GM21447 (cell line): ENCODE data around the gene HMGN3.

ENCODE experiments used
- ATAC-seq: cut with Tn5 transposase; IDR thresholded peaks from one replicate; pipeline ENCODE4 v1.9.1; 2021; ENCODE audit not compliant: unreplicated experiment

HMGN3 gene

GRCh38 chr6:79188107-79188506, 46.4 kb downstream of the HMGN3 start:
- ATAC-seq = no peak

DNA sequence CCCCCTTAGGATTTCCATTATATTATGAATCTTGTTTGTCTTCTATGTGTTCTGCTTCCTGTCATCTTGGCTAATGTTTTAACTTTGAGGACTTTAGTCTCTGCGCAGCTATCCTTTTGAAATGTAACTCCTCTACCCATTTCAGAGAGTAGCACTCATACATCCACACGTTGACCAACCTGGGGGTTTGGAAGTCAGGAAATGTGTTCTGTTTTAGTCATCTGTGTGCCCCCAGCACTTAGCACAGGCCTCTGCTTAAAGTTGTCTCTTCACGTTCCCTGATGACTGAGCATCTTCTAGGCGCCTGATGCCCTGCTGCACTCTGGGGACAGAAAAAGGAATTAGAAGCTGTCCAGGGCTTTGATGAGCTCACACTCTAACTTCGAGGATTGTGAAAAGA, 47.9 kb downstream of the HMGN3 start:
- ATAC-seq = no peak

GRCh38 chr6:79184641-79185040, 49.8 kb downstream of the HMGN3 start:
- ATAC-seq = no peak

- no peak for ATAC-seq
These were observed 50.4 kb downstream of the HMGN3 start for GRCh38 chr6:79184086-79184485.

DNA sequence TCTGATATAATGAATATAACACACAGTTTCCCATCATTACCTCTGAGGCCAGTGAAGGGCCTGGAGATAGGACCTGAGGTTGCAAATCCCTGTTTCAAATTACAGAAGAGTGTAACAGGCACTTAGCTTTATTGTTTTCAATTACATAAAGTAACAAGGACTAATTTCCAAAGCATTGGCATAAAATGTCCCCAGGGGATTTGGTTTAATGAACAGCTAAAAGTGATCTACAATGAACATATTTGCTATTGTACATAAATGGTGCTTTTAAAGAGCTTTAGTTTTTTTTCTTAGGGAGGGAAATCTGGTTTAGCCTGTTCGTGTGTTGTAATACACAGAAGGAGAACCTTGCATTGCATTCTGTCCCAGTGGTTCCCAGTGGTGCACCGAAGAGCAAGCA, 54.4 kb downstream of the HMGN3 start:
- no peak for ATAC-seq

- no peak for ATAC-seq
These were observed 61.1 kb downstream of the HMGN3 start for GRCh38 chr6:79173378-79173777.

DNA sequence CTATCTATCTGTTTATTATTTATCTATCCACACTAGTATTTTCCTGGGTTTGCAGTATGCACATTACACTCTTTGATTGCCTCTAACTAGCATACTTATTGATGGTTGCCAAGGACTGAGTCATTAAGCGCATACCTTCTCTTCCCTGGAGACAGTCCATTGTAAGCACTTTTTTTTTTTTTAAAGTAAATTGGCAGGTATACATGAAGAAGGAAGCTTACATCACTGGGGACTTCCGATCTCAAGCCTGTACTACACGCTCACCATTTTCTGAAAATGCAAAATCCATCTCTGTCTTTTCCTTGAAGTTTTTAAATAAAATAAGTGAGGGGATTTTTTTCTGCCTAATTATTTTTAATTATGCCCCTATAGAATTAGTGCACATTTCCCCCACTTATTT, 63.5 kb downstream of the HMGN3 start:
- ATAC-seq = no peak

DNA sequence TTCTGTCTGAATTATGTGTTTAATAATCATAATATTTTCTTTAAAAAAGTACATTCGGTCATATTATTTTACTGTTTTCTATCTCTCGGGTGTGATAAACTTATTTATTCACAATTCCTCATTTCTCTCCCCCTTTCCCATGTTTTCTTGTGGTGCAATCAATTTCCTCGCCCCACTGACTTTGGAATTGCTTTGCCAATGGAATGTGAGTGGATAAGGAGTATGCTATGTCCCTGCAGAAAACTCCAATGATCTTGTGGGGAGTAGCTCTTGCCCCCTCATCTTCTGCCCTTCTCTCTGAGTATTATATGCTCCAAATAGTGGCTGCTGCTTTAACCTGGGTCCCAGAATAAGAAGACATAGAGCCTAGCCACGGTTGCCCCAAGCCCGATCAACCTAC, 64.1 kb downstream of the HMGN3 start:
- ATAC-seq = no peak

DNA sequence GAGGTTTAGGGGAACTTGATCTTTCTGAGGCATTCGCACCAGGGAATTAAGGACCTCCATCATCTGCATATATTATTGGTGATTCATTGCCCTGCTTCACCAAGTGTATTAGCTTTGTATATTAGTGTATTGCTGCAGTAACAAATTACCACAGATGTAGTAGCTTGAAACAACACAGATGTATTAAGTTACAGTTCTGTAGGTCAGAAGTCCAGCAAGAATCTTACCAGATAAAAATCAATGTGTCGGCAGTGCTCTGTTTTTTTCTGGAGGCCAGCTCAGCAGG, 65.8 kb downstream of the HMGN3 start:
- ATAC-seq = no peak

DNA sequence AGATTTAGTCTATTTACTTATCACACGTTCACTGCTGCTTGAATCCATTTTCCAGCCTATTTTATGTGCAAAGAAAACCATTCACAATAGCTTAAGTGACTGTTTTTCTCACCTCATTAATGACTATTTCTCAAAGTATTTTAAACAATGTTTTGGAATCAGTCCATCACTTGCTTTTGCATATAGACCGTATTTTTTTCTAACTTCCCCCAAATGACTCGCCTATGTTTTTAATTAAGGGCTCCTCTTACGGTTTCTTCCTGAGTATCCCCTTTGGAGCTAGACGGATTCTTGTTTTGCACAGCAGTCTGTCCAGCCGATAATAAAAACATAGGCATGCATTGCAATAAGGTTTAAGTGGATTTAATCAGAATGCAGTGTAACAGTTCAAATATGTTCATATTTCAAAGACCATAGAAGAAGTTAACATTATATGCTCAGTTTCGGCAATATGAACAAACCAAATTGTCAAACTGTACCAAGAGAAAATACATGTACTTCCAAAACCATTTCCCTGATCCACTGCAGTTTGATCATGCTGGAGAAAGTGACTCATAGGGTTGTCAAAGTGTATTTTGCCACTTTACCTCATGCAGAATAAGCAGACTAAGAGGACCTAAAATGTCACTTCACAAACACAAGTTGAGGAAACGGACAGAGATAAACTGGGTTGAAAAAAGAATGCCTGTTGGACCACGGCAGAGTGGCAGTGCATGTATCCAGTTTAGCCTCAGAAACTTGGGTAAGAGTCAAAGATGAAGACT, 66.4 kb downstream of the HMGN3 start:
- ATAC-seq = no peak

DNA sequence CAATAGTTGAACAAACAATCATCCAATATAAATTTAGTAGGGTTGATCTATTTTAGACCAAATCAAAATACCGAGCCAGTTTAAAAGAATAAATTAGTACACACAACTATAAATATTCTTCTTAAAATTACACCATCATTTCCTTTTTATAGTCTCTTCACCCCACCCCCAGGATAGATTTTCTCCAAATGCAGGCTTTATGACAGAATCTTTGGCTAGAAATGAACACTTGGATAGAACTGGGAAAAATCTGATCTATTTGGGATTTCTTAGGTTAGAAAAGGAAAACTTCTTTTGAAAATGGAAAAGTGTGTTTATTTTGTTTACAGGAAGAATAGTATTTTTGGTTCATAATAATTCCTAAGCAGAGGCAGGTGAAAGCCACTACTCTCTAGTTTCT, 74.6 kb downstream of the HMGN3 start:
- ATAC-seq = no peak

- ATAC-seq = no peak
These were observed 75.5 kb downstream of the HMGN3 start for GRCh38 chr6:79158856-79159516.

DNA sequence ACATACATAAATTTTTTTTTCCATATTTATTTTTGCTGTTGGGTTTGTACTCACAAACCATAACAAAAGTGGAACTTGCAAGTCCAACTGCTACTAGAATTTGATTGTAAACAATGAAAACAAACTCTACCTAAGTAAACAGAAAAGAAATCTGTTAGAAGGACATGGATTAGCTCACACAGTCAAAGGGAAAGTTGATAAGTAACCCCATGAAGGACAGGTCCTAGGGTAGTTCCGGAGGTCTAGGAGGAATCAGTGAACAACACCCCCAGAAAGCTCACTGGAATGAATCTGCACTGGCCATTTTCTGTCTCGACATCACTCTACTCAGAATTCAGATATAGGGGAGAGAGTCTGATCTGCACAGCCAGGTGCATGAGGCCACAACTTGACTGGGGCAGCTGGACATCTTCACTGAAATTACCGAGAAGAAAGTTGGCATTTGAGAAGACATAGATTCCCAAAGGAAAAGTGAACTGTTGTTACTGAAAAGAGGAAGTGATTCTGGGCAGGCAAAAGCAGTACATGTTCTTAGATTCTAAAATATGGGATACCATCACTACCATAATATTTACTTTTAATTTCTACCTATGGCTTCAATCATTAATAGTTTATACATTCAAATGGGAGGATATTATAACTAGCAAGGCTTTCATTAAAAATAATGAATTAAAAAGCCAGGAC, 76.4 kb downstream of the HMGN3 start:
- ATAC-seq = no peak

DNA sequence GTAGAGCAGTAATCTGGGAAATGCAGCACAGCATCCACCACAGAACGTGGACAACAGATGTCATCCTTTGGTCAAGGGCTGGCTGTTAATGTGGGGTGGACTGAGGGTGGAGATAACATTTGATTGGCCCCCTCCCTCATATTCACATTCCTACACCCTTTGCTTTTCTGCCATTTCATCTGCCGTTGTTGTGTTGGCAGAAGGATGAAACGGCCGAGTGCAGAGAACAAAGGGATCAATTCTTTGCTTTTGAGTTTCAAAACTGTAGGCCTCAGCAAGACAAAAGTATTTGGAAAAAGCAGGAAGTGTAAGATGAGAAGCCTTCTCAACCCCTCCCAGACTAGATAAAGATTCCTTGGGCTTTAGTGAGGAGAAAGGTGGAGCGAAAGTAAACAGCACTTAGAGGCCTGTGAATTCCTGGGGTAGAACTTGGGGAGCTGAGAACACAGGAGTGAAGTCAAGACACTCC, 82.2 kb downstream of the HMGN3 start:
- ATAC-seq = no peak
